K562 (cell line): ENCODE data around the gene ST6GALNAC1. TPM values are rescaled to one million over a fixed set of nuclear protein-coding genes. Genes with fewer than 3 reads are reported as not detected.
A peak's percentile ranks its signal among the peaks of the same experiment; 100 is the strongest.

ENCODE experiments used
- ATAC-seq: fragments of 200-7000 bp; cut with Tn5 transposase; 3 replicates; pipeline ENCODE4 v1.9.1; 2020; ENCODE audit warnings: moderate library complexity
- BruUV-seq: library from RNA; stranded (reverse); fragments of 400-500 nt; replicated peaks from 2 replicates; lab custom pipeline; 2021; lab: Mats Ljungman, UMichigan
- CTCF ChIA-PET: fragments of 300-600 bp; formaldehyde crosslinking; extraction: SDS; loops from one replicate; lab custom pipeline; 2021; ENCODE audit warnings: low intra/inter-chr PET ratio; lab: Yijun Ruan, JAX
- POLR2A ChIA-PET: fragments of 300-600, 350-650 bp; sonication (Branson Sonifier 250); formaldehyde crosslinking; extraction: SDS; loops from one replicate; lab custom pipeline; 2021; ENCODE audit warnings: antibody characterized with exemption, inconsistent platforms; lab: Yijun Ruan, JAX
- DNase-seq, 4 experiments: peaks; one replicate each; pipeline versions ENCODE4 v3.0.0 to v3.0.0-alpha.2; 2011 to 2018; ENCODE audit warnings: low spot score in 3 of 4, mixed read lengths in 3 of 4; ENCODE audit errors: extremely low read depth in 1 of 4
- FAIRE-seq: peaks from 2 replicates; lab custom pipeline; 2011; peaks lifted over from hg19 to GRCh38; lab: Jason Lieb, UNC
- H2AFZ ChIP-seq: 2 replicates; pipeline ENCODE4 v1.6.0; 2011; ENCODE audit warnings: low read depth, low read length, control low read depth, inconsistent platforms
- H3K27ac ChIP-seq: fragments of 200-600 bp; 3 replicates; pipeline ENCODE4 v1.8.0; 2011; ENCODE audit warnings: low read depth, mild to moderate bottlenecking, control low read depth, inconsistent platforms, low read length, moderate library complexity, mixed read lengths; ENCODE audit errors: extremely low read depth
- H3K27me3 ChIP-seq, 2 experiments: fragments of 300-600 bp in 1 of 2; 2 replicates in 1 of 2; 3 replicates in 1 of 2; pipeline versions ENCODE4 v1.6.0 to v1.8.0; 2011; ENCODE audit warnings: inconsistent platforms in 2 of 2, low read length in 2 of 2, mild to moderate bottlenecking in 1 of 2, mixed read lengths in 1 of 2, moderate library complexity in 1 of 2; ENCODE audit not compliant: control insufficient read depth in 2 of 2, insufficient read depth in 2 of 2
- H3K36me3 ChIP-seq: fragments of 300-600 bp; 3 replicates; pipeline ENCODE4 v1.8.0; 2011; ENCODE audit warnings: mild to moderate bottlenecking, low read length, inconsistent platforms; ENCODE audit not compliant: control insufficient read depth, insufficient read depth
- H3K4me1 ChIP-seq, 2 experiments: fragments of 200-600 bp in 1 of 2; replicated peaks in 1 of 2; 2 replicates in 1 of 2; 3 replicates in 1 of 2; pipeline versions ENCODE4 v1.5.1 to v1.8.0; 2011; ENCODE audit warnings: inconsistent platforms in 2 of 2, low read length in 2 of 2, mild to moderate bottlenecking in 1 of 2, mixed read lengths in 1 of 2, moderate library complexity in 1 of 2; ENCODE audit not compliant: control insufficient read depth in 2 of 2, insufficient read depth in 2 of 2
- H3K4me2 ChIP-seq: 2 replicates; pipeline ENCODE4 v1.6.1; 2011; ENCODE audit warnings: low read length, control low read depth, inconsistent platforms, mixed read lengths; ENCODE audit not compliant: insufficient read depth
- H3K4me3 ChIP-seq: fragments of 200-600 bp; sonication (generic), shearing (Covaris generic); 2 replicates; pipeline ENCODE4 v1.5.1; 2016; ENCODE audit warnings: control low read depth, inconsistent platforms
- H3K79me2 ChIP-seq: fragments of 200-600 bp; 3 replicates; pipeline ENCODE4 v1.8.0; 2011; ENCODE audit warnings: low read length, inconsistent platforms; ENCODE audit not compliant: control insufficient read depth, insufficient read depth
- H3K9ac ChIP-seq, 2 experiments: 2 replicates each; pipeline versions ENCODE4 v1.6.0 to v1.6.1; 2011; ENCODE audit warnings: low read depth in 2 of 2, low read length in 2 of 2, control low read depth in 1 of 2, inconsistent platforms in 1 of 2, mild to moderate bottlenecking in 1 of 2, mixed read lengths in 1 of 2; ENCODE audit not compliant: insufficient read depth in 1 of 2
- H3K9me1 ChIP-seq: one replicate; pipeline ENCODE4 v1.6.0; 2011; ENCODE audit warnings: inconsistent platforms, mild to moderate bottlenecking, low read length, moderate library complexity; ENCODE audit not compliant: control insufficient read depth, insufficient read depth
- H3K9me3 ChIP-seq: replicated peaks from 2 replicates; pipeline ENCODE4 v1.5.1; 2011; ENCODE audit warnings: low read depth, low read length, inconsistent platforms; ENCODE audit not compliant: control insufficient read depth, insufficient read depth
- H4K20me1 ChIP-seq: replicated peaks from 2 replicates; pipeline ENCODE4 v1.6.1; 2011; ENCODE audit warnings: low read length, inconsistent platforms, mixed read lengths; ENCODE audit not compliant: control insufficient read depth, insufficient read depth
- HNRNPH1 ChIP-seq: fragments of 200-400 bp; formaldehyde crosslinking; optimal IDR thresholded peaks from 2 replicates; pipeline ENCODE3; 2017; ENCODE audit warnings: low read depth, mild to moderate bottlenecking, low read length, moderate library complexity
- NR2C1 ChIP-seq, 2 experiments: fragments of 450-650 bp; IDR thresholded peaks; 2 replicates each; pipeline ENCODE4 v1.6.1; 2017; ENCODE audit warnings: mild to moderate bottlenecking in 2 of 2, antibody characterized with exemption in 1 of 2, inconsistent platforms in 1 of 2, missing compliant biosample characterization in 1 of 2, missing genetic modification characterization in 1 of 2
- WGBS: fragments of 100-300 bp; shearing (Covaris generic); methylation state at CpG from one replicate; pipeline ENCODE4 v1.1.6; 2016; ENCODE audit warnings: low coverage, mixed read lengths; ENCODE audit not compliant: insufficient coverage; ENCODE audit errors: missing lambda C conversion rate; 5-methylcytosine and 5-hydroxymethylcytosine counted together
- in situ Hi-C: fragments of 300-500 bp; cut with MboI; formaldehyde crosslinking; loops from 4 replicates; pipeline ENCODE4 v1.15.0; 2018; ENCODE audit warnings: inconsistent platforms, mixed read lengths
- intact Hi-C: fragments of 100-400 bp; cut with micrococcal nuclease; formaldehyde crosslinking; loops from 2 replicates; pipeline ENCODE4 v1.14.2; 2022
- polyA plus RNA-seq, 8 experiments: library from polyadenylated mRNA; depleted of rRNA in 4 of 8; stranded (reverse) in 5 of 8; unstranded in 3 of 8; fragments of >200 nt; fragmentation: Nextera tagmentation in 2 of 8; fragmentation: Illumina TruSeq in 1 of 8; extraction: Ambion mirVana in 2 of 8; extraction: Trizol in 1 of 8; gene quantifications; 2 replicates each; pipeline versions ENCODE4 v1.2.1 to v1.2.3, GENCODE V29; 2011 to 2014; ENCODE audit warnings: inconsistent platforms in 1 of 8, missing spikeins in 1 of 8
- total RNA-seq, 7 experiments: library from RNA; depleted of rRNA in 6 of 7; stranded (reverse); fragments of >200 nt in 6 of 7; fragmentation: Illumina TruSeq in 2 of 7; extraction: Trizol in 2 of 7; gene quantifications; 2 replicates each; pipeline versions ENCODE4 v1.2.1 to v1.2.3, GENCODE V29; 2011 to 2021; ENCODE audit warnings: low replicate concordance in 1 of 7

Gene ST6GALNAC1
- total and polyA plus RNA-seq, 9 of the 15 experiments (the other 6 are each of a cell fraction or from before 2014, with no cell fraction given): 20.6 to 68.4 (median 50.5) TPM

DNA sequence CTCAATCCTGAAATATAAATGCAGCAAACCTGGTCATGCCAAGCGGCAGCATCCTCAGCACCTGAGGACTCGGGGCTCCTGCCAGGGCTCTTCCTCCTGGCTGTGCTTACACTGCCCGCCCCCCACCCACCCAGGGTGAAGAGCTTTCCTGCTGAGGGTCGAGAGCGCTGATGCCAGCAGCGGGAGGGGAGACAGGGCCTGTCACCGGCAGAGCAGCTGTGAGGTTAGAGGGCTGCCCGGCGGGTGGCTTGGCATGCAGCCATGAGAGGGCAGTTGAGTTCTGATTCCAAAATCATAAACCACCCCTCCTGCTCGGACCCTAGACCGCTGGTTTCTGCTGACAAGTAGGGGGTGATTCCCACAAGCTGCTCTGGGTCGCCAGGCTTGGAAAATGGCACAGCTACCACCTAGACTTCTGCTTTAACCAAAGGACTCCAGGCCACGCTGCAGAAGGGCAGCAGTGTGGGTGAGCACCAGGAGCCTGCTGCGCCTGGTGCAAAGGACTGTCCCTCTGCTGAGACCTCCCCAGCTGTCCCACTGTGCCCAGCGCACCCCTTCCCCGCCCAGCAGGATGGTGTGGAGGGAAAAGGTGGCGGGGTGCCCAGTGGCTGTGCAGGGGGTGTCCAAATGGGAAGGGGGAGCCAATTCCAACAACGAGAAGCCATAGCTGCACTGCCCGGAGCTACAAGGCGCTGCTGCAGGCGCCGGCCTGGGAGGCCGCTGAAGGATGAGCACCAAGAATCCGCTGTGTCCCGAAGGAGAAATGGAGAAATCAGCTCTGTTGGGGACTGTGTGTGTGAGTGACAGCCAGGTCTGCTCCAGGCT, 40.6 kb upstream of the ST6GALNAC1 start:
- no peak for FAIRE-seq
- no peak for DNase-seq
- no peak overlapping the region for H2AFZ ChIP-seq
- intact Hi-C loops: loop anchor here (1.0 to 5.0 kb wide), 2 partner anchors 31 to 62 kb away; no protein-coding TSS in a partner anchor
- BruUV-seq: no TSS peak
- peaks cover 18 to 55% of the 10 kb centered on the region in 2 experiments for H3K4me1 ChIP-seq
- 75% methylated on average over 22 of the region's 25 CpGs for WGBS
- no peak for ATAC-seq
- no peaks in the 10 kb centered on the region for H3K36me3 ChIP-seq
- CTCF ChIA-PET: interaction anchor here (1.1 kb wide), 1 partner anchor 125 kb away, joined by 3 read pairs; no protein-coding TSS in a partner anchor
- H3K27me3 ChIP-seq: no peaks in the 10 kb centered on the region
- H3K9me1 ChIP-seq: no peaks in the 10 kb centered on the region
- H3K9ac ChIP-seq: 0 out of 4 replicates have a peak overlapping the region, but pooled peaks of 1 of the 2 experiments have one; percentile 4
- no peaks in the 10 kb centered on the region for H3K9me3 ChIP-seq
- no peaks in the 10 kb centered on the region; the same call in none of the 2 replicates for H4K20me1 ChIP-seq
- TF ChIP-seq NR2C1 (IDR thresholded peaks at IDR 0.05) (no peak), NR2C1 (tag; IDR thresholded peaks at IDR 0.05) (0 out of 2 replicates have a peak, but pooled peaks have one; percentile 0), HNRNPH1 (no peak)
- TF ChIP-seq, all 486 proteins: peak for 1
- in situ Hi-C loops: loop anchor here (5.0 kb wide), 1 partner anchor 162 kb away; no protein-coding TSS in a partner anchor
- POLR2A ChIA-PET: interaction anchor here (0.6 to 1.0 kb wide), 3 partner anchors 90 to 688 kb away, joined by 3 read pairs; no protein-coding TSS in a partner anchor
- Histone ChIP-seq H3K4me3 (no peak overlapping the region), H3K79me2 (no peaks in the 10 kb centered on the region), H3K4me2 (no peak overlapping the region), H3K27ac (no peak overlapping the region)
